ENCODE results near the gene FAM13A.

FAM13A gene

GRCh38 chr4:88812420-88812819 lies 244.6 kb downstream of the FAM13A start:
- no peak for DNase-seq (ENCODE audit: low spot score)

GRCh38 chr4:88811904-88812303 lies 245.1 kb downstream of the FAM13A start:
- no peak for DNase-seq (ENCODE audit: low spot score)

GRCh38 chr4:88810325-88810724 lies 246.7 kb downstream of the FAM13A start:
- no peak for DNase-seq (ENCODE audit: low spot score)

GRCh38 chr4:88809576-88810219 lies 247.3 kb downstream of the FAM13A start:
- DNase-seq (ENCODE audit: low spot score) = no peak

- no peak for DNase-seq (ENCODE audit: low spot score)
Observed at GRCh38 chr4:88809101-88809500, 247.9 kb downstream of the FAM13A start.

- no peak for DNase-seq (ENCODE audit: low spot score)
Observed at GRCh38 chr4:88807499-88807898, 249.5 kb downstream of the FAM13A start.

- DNase-seq (ENCODE audit: low spot score) = no peak
Observed at GRCh38 chr4:88804234-88804633, 252.8 kb downstream of the FAM13A start.

GRCh38 chr4:88803600-88804096 lies 253.3 kb downstream of the FAM13A start:
- DNase-seq (ENCODE audit: low spot score) = no peak

GRCh38 chr4:88802585-88803286 lies 254.2 kb downstream of the FAM13A start:
- no peak for DNase-seq (ENCODE audit: low spot score)

GRCh38 chr4:88802138-88802537 lies 254.8 kb downstream of the FAM13A start:
- no peak for DNase-seq (ENCODE audit: low spot score)

- no peak for DNase-seq (ENCODE audit: low spot score)
Observed at GRCh38 chr4:88799900-88800299, 257.1 kb downstream of the FAM13A start.

- no peak for DNase-seq (ENCODE audit: low spot score)
Observed at GRCh38 chr4:88797725-88798124, 259.3 kb downstream of the FAM13A start.

- DNase-seq (ENCODE audit: low spot score) = no peak
Observed at GRCh38 chr4:88796545-88796944, 260.4 kb downstream of the FAM13A start.

- no peak for DNase-seq (ENCODE audit: low spot score)
Observed at GRCh38 chr4:88794952-88795351, 262.0 kb downstream of the FAM13A start.

- no peak for DNase-seq (ENCODE audit: low spot score)
Observed at GRCh38 chr4:88794087-88794690, 262.8 kb downstream of the FAM13A start.

- no peak for DNase-seq (ENCODE audit: low spot score)
Observed at GRCh38 chr4:88793475-88793874, 263.5 kb downstream of the FAM13A start.

- no peak for DNase-seq (ENCODE audit: low spot score)
Observed at GRCh38 chr4:88792821-88793220, 264.2 kb downstream of the FAM13A start.

- no peak for DNase-seq (ENCODE audit: low spot score)
Observed at GRCh38 chr4:88792268-88792781, 264.7 kb downstream of the FAM13A start.

GRCh38 chr4:88791274-88791673 lies 265.7 kb downstream of the FAM13A start:
- no peak for DNase-seq (ENCODE audit: low spot score)

- DNase-seq (ENCODE audit: low spot score) = no peak
Observed at GRCh38 chr4:88788895-88789294, 268.1 kb downstream of the FAM13A start.

- no peak for DNase-seq (ENCODE audit: low spot score)
Observed at GRCh38 chr4:88788424-88788823, 268.6 kb downstream of the FAM13A start.

- DNase-seq (ENCODE audit: low spot score) = no peak
Observed at GRCh38 chr4:88786011-88786410, 271.0 kb downstream of the FAM13A start.

GRCh38 chr4:88780389-88780788 lies 276.6 kb downstream of the FAM13A start:
- no peak for DNase-seq (ENCODE audit: low spot score)
